Measurements from ENCODE around the gene RPS26. TPM values are rescaled to one million over a fixed set of nuclear protein-coding genes. Genes with fewer than 3 reads are reported as not detected.

Gene RPS26
- total RNA-seq, 1 donor from 2014 or later: 45.9 TPM

DNA sequence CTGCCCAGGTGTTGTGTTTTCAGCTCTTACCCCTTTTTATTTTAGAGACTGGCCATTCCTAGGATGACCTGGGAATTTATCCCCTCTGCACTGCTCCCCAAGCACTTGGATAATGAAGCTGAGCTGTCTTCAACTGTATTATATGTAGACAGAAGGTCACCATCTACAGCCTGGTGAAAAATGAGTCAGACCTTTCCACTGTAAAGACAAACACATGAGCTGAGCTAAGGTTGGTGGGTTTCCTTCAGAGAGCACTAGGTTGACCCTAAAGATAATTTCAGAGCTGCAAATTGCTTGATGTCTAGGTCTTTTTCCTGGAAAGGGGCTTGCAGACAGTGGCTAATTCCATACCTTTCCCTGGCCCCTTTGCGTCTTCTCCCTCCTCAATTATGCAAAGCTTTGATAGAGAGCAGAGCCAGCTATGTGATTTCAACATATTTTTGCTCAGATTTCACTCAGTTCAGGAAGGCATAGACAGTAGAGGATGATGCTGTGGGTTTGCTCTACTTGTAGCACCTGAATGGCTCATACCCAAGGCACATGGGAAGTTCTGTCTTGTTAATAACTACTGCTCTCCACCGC is 30.1 kb upstream of the RPS26 start:
- H3K79me2 ChIP-seq (ENCODE audit: insufficient read depth, low read length): no peaks in the 10 kb centered on the region
- DNase-seq (ENCODE audit: low read depth) (no peak), FAIRE-seq (no peak)
- H3K4me3 ChIP-seq (ENCODE audit: insufficient read depth, low read depth, low read length): no peak overlapping the region
- peak overlapping the region; percentile 26 for H3K27ac Mint-ChIP-seq (ENCODE audit: unreplicated experiment)
- no peak overlapping the region for H3K4me3 Mint-ChIP-seq (ENCODE audit: unreplicated experiment)
- H3K27me3 Mint-ChIP-seq (ENCODE audit: low read depth, unreplicated experiment): no peaks in the 10 kb centered on the region
- H3K27ac ChIP-seq (ENCODE audit: low read depth, low read length): no peak overlapping the region
- H3K36me3 Mint-ChIP-seq (ENCODE audit: low read depth, unreplicated experiment): no peaks in the 10 kb centered on the region
- H2AFZ ChIP-seq (ENCODE audit: low read depth, low read length): no peak overlapping the region
- H3K27me3 ChIP-seq (ENCODE audit: insufficient read depth, low read length): no peaks in the 10 kb centered on the region
- H3K4me1 Mint-ChIP-seq (ENCODE audit: low read depth, unreplicated experiment): peaks cover 16% of the 10 kb centered on the region
- H3K9ac ChIP-seq (ENCODE audit: low read length): no peak overlapping the region
- H3K36me3 ChIP-seq (ENCODE audit: insufficient read depth, low read length): no peaks in the 10 kb centered on the region
- TF ChIP-seq EZH2 (IDR thresholded peaks at IDR 0.05; ENCODE audit: insufficient read depth, low read length): no peak
- TF ChIP-seq, protein P1, sequence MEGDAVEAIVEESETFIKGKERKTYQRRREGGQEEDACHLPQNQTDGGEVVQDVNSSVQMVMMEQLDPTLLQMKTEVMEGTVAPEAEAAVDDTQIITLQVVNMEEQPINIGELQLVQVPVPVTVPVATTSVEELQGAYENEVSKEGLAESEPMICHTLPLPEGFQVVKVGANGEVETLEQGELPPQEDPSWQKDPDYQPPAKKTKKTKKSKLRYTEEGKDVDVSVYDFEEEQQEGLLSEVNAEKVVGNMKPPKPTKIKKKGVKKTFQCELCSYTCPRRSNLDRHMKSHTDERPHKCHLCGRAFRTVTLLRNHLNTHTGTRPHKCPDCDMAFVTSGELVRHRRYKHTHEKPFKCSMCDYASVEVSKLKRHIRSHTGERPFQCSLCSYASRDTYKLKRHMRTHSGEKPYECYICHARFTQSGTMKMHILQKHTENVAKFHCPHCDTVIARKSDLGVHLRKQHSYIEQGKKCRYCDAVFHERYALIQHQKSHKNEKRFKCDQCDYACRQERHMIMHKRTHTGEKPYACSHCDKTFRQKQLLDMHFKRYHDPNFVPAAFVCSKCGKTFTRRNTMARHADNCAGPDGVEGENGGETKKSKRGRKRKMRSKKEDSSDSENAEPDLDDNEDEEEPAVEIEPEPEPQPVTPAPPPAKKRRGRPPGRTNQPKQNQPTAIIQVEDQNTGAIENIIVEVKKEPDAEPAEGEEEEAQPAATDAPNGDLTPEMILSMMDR (IDR thresholded peaks at IDR 0.05; ENCODE audit: insufficient read depth, low read depth, low read length): no peak
- H4K20me1 ChIP-seq (ENCODE audit: insufficient read depth, low read length): no peaks in the 10 kb centered on the region
- no peaks in the 10 kb centered on the region for H3K9me3 Mint-ChIP-seq (ENCODE audit: unreplicated experiment)
- no peaks in the 10 kb centered on the region for H3K4me1 ChIP-seq (ENCODE audit: insufficient read depth, low read length)
- H3K4me2 ChIP-seq (ENCODE audit: low read length): no peak overlapping the region
- H3K9me3 ChIP-seq (ENCODE audit: insufficient read depth, low read depth, low read length): no peaks in the 10 kb centered on the region

DNA sequence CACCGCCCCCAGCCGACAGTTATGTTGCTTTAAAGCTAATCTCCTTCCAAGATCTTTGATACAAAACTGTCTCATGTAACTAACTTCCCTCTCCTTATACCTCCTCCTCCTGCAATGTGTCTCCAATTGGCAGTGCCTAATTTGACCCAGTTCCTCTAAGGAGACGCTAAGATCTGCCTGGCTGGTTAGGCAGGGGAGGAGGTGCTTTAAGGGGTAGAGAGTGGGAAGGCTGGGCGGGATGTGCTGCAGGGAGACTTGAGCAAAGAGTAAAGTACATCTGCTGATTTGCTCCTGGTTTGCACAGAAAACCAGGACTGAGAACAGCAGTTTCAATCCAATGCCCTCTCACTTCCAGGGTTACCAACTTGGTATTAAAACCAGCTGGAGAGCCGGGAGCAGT is 28.2 kb upstream of the RPS26 start:
- no peak for DNase-seq (ENCODE audit: low read depth)
- Mint-ChIP-seq H3K4me1 (ENCODE audit: low read depth, unreplicated experiment) (peaks cover 16% of the 10 kb centered on the region), H3K27ac (ENCODE audit: unreplicated experiment) (no peak overlapping the region), H3K4me3 (ENCODE audit: unreplicated experiment) (no peak overlapping the region), H3K27me3 (ENCODE audit: low read depth, unreplicated experiment) (no peaks in the 10 kb centered on the region), H3K9me3 (ENCODE audit: unreplicated experiment) (no peaks in the 10 kb centered on the region), H3K36me3 (ENCODE audit: low read depth, unreplicated experiment) (peaks cover 5% of the 10 kb centered on the region)
- no peak for FAIRE-seq
- Histone ChIP-seq H3K79me2 (ENCODE audit: insufficient read depth, low read length) (no peaks in the 10 kb centered on the region), H4K20me1 (ENCODE audit: insufficient read depth, low read length) (no peaks in the 10 kb centered on the region), H3K9ac (ENCODE audit: low read length) (no peak overlapping the region), H3K4me2 (ENCODE audit: low read length) (no peak overlapping the region), H3K27ac (ENCODE audit: low read depth, low read length) (no peak overlapping the region), H3K4me1 (ENCODE audit: insufficient read depth, low read length) (no peaks in the 10 kb centered on the region), H3K4me3 (ENCODE audit: insufficient read depth, low read depth, low read length) (no peak overlapping the region), H3K27me3 (ENCODE audit: insufficient read depth, low read length) (no peaks in the 10 kb centered on the region), H2AFZ (ENCODE audit: low read depth, low read length) (no peak overlapping the region), H3K36me3 (ENCODE audit: insufficient read depth, low read length) (no peaks in the 10 kb centered on the region), H3K9me3 (ENCODE audit: insufficient read depth, low read depth, low read length) (no peaks in the 10 kb centered on the region)
- TF ChIP-seq, protein P1 (IDR thresholded peaks at IDR 0.05; ENCODE audit: insufficient read depth, low read depth, low read length): no peak
- TF ChIP-seq EZH2 (IDR thresholded peaks at IDR 0.05; ENCODE audit: insufficient read depth, low read length): no peak

DNA sequence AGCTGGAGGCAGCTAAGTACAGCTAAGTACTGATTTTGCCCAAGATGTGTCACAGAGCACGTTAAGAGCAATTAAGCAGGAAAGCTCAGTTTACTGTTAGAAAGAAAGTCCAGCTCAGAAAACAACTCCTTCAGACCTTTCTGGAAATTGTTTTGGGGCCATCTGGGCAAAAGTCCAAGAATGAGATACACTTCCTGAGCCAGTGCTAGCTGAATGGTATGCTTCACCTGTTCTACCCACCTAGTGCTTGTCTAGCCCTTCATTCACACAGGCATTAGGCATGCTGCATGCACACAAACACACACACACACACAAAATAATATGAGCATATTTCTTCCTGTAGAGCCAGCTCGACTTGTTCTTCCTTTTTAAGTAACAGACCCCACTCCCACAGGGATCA is 27.5 kb upstream of the RPS26 start:
- no peak for FAIRE-seq
- Histone ChIP-seq H3K36me3 (ENCODE audit: insufficient read depth, low read length) (no peaks in the 10 kb centered on the region), H3K79me2 (ENCODE audit: insufficient read depth, low read length) (no peaks in the 10 kb centered on the region), H3K4me3 (ENCODE audit: insufficient read depth, low read depth, low read length) (no peak overlapping the region), H3K9ac (ENCODE audit: low read length) (no peak overlapping the region), H2AFZ (ENCODE audit: low read depth, low read length) (no peak overlapping the region), H3K27ac (ENCODE audit: low read depth, low read length) (no peak overlapping the region), H4K20me1 (ENCODE audit: insufficient read depth, low read length) (no peaks in the 10 kb centered on the region), H3K27me3 (ENCODE audit: insufficient read depth, low read length) (no peaks in the 10 kb centered on the region), H3K4me2 (ENCODE audit: low read length) (no peak overlapping the region), H3K9me3 (ENCODE audit: insufficient read depth, low read depth, low read length) (no peaks in the 10 kb centered on the region), H3K4me1 (ENCODE audit: insufficient read depth, low read length) (no peaks in the 10 kb centered on the region)
- H3K9me3 Mint-ChIP-seq (ENCODE audit: unreplicated experiment): no peaks in the 10 kb centered on the region
- H3K36me3 Mint-ChIP-seq (ENCODE audit: low read depth, unreplicated experiment): peaks cover 7% of the 10 kb centered on the region
- H3K27me3 Mint-ChIP-seq (ENCODE audit: low read depth, unreplicated experiment): no peaks in the 10 kb centered on the region
- no peak overlapping the region for H3K4me3 Mint-ChIP-seq (ENCODE audit: unreplicated experiment)
- peaks cover 16% of the 10 kb centered on the region for H3K4me1 Mint-ChIP-seq (ENCODE audit: low read depth, unreplicated experiment)
- DNase-seq (ENCODE audit: low read depth): no peak
- no peak for TF ChIP-seq EZH2 (IDR thresholded peaks at IDR 0.05; ENCODE audit: insufficient read depth, low read length)
- TF ChIP-seq, protein P1 (IDR thresholded peaks at IDR 0.05; ENCODE audit: insufficient read depth, low read depth, low read length): no peak
- H3K27ac Mint-ChIP-seq (ENCODE audit: unreplicated experiment): no peak overlapping the region
